Fibroblast of pulmonary artery (primary cell): Measurements from ENCODE around the gene CEP68.
A peak's percentile ranks its signal among the peaks of the same experiment; 100 is the strongest.

Experiments
- DNase-seq: peaks from one replicate; pipeline ENCODE4 v3.0.0-alpha.2; 2010; ENCODE audit warnings: low read depth
- H3K4me3 ChIP-seq: replicated peaks from 2 replicates; pipeline ENCODE4 v1.5.1; 2011; ENCODE audit warnings: low read depth, mild to moderate bottlenecking, control low read depth, low read length, moderate library complexity
- TF ChIP-seq, protein P1 (sequence below): IDR thresholded peaks from 2 replicates; pipeline ENCODE4 v1.5.1; 2011; ENCODE audit warnings: mild to moderate bottlenecking, control low read depth, low read length, inconsistent platforms; ENCODE audit errors: missing control alignments

Gene CEP68

DNA sequence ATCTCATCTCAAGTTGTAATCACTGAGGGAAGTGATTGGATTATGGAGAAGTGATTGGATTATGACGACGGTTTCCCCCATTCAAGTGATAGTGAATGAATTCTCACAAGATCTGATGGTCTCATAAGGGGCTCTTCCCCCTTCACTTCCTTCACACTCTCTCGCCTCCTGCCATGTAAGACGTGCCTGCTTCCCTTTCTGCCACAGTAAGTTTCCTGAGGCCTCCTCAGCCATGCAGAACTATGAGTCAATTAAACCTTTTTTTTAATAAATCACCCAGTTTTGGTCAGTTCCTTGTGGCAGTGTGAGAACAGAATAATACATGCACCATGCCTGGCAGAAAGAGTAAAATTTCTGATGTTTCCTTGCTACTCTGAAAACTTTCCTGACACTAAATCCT is 36.6 kb downstream of the CEP68 start:
- DNase-seq, result no peak
- H3K4me3 ChIP-seq, result no peak overlapping the region
- TF ChIP-seq, protein P1, sequence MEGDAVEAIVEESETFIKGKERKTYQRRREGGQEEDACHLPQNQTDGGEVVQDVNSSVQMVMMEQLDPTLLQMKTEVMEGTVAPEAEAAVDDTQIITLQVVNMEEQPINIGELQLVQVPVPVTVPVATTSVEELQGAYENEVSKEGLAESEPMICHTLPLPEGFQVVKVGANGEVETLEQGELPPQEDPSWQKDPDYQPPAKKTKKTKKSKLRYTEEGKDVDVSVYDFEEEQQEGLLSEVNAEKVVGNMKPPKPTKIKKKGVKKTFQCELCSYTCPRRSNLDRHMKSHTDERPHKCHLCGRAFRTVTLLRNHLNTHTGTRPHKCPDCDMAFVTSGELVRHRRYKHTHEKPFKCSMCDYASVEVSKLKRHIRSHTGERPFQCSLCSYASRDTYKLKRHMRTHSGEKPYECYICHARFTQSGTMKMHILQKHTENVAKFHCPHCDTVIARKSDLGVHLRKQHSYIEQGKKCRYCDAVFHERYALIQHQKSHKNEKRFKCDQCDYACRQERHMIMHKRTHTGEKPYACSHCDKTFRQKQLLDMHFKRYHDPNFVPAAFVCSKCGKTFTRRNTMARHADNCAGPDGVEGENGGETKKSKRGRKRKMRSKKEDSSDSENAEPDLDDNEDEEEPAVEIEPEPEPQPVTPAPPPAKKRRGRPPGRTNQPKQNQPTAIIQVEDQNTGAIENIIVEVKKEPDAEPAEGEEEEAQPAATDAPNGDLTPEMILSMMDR, result no peak

DNA sequence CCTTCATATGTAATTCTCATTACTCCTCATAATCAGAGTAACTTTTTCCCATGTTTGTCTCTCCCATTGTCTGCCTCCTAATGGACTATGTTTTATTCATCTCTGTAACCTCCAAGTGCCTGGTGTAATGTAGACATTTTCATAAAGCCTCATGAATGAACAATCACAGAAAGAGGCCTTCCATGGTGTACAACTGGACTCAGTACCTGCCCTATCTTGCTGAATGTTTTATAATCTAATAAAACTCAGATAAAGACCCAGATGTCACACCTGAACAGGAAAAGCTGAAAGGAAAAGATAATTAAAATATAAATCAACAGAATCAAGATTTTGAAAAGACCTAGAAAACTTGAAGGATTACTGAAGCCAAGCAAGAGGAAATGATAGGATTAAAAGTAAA is 37.0 kb downstream of the CEP68 start:
- no peak for DNase-seq
- TF ChIP-seq, protein P1, result no peak
- no peak overlapping the region for H3K4me3 ChIP-seq

DNA sequence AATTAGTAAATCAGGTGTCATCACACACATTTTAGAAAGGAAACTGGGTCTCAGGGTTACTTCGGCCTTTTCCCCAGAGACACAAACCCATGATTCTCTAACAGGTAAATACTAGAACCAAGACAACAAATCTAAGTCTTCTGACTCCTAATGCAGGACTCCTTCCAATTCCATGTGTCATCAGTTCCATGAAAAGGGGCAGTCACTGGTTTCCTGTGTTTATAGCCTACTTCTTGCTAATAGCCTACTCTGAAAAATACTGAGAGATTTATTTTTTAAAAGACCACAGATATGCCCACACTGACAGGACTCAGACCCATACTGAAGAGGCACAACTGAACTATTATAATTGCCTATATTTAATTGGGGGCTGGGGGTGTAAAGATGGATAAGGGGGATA is 40.7 kb downstream of the CEP68 start:
- TF ChIP-seq, protein P1, result no peak
- no peak overlapping the region for H3K4me3 ChIP-seq
- peak; percentile 20 for DNase-seq

DNA sequence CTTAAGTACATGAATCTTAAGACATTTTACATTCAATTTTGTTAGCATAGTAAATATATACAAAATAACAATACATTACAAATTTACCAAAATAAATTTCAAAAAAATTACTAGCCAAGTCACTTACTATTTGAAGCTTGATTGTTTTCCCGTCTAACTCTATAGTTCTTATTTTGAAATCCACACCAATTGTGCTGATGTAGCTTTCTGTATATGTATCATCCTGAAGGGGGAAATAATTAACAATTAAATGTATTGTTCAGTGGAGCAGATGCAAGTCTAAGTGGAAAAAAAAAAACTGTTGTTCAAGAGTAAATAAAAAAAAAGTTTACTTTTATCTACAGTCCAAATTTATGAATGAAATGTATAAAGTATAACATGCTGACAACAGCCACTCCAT is 41.6 kb downstream of the CEP68 start:
- TF ChIP-seq, protein P1, result no peak
- DNase-seq, result no peak
- no peak overlapping the region for H3K4me3 ChIP-seq

DNA sequence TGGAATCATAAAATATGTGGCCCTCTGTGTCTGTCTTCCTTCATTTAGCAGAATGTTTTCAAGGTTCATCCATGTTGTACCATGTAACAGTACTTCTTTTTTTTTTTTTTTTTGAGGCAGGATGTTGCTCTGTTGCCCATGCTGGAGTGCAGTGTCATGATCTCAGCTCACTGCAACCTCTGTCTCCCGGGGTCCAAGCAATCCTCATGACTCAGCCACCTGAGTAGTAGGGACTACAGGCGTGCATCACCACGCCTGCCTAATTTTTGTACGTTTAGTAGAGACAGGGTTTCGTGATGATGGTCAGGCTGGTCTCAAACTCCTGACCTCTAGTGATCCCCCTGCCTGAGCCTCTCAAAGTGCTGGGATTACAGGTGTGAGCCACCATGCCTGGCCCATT is 42.5 kb downstream of the CEP68 start:
- H3K4me3 ChIP-seq, result no peak overlapping the region
- DNase-seq, result no peak
- TF ChIP-seq, protein P1, result no peak

DNA sequence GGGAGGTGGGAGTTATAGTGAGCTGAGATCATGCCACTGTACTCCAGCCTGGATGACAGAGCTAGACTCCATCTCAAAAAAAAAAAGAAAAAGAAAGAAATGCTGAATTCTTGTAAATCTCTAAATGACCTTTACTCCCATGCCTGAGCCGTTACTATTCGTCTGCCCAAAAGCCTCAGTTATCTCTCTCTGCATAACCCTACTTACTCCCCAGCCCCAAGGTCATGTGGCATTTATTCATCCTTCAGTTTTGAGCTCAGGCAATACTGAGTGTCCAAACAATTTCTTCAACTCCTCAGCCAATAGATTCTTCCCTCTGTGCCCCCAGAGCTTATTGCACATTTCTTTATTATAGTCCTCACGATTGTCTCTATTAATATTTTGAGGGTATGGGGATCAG is 44.9 kb downstream of the CEP68 start:
- TF ChIP-seq, protein P1, result no peak
- no peak for DNase-seq
- no peak overlapping the region for H3K4me3 ChIP-seq

DNA sequence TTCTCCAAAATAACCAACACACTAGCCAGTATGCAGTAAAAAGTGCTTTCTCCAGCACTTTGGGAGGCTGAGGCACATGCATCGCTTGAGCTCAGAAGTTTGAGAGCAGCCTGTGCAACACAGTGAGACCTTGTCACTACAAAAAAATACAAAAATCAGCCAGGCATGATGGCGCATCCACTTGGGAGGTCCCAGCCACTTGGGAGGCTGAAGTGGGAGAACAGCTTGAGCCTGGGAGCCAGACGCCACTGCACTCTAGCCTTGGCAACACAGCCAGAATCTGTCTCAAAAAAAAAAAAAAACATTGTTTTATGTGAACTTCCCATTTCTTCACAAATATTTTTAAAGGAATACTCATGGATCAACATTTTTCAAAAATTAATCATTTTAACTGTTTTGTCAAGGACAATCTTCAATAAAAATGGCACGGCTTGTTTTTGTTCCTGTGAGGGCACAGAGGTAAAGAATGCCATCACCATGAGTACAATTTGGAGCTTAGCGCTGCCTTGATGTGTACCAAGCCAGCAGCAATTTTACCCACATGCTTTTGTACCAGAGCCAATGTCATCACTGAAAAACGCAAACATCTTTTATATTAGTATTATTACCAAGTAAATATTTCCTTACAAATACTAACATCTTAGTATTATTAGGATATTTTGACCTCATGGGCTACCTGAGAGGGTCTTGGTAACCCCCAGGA is 46.9 kb downstream of the CEP68 start:
- TF ChIP-seq, protein P1, result no peak
- DNase-seq, result no peak
- H3K4me3 ChIP-seq, result no peak overlapping the region
